Tibial nerve (tissue), 4 donors: Measurements from ENCODE around the gene PPP2R3A. TPM values are rescaled to one million over a fixed set of nuclear protein-coding genes. Genes with fewer than 3 reads are reported as not detected.
"Not testable (repeated sequence)": the region's sequence is repeated elsewhere in the genome, so short reads cannot be mapped to it uniquely, and the experiment has no call there.

ENCODE experiments used
- DNase-seq, 2 donors: peaks; one replicate each; pipeline ENCODE4 v3.0.0-alpha.2; 2019; ENCODE audit warnings: low spot score in 2 of 2
- H3K27ac ChIP-seq, 4 donors: fragments of 200-600 bp; sonication (generic) in 3 of 4; one replicate each; pipeline ENCODE4 v1.5.1; 2017 to 2019; ENCODE audit warnings: mild to moderate bottlenecking in 1 of 4
- H3K27me3 ChIP-seq, 2 donors: fragments of 200-600 bp; sonication (generic) in 1 of 2; one replicate each; pipeline versions ENCODE4 v1.5.1 to v1.6.0; 2017 to 2019
- H3K36me3 ChIP-seq, 3 donors: fragments of 200-600 bp; sonication (generic); one replicate each; pipeline ENCODE4 v1.5.1; 2018 to 2019
- H3K4me1 ChIP-seq, 4 donors: fragments of 200-600 bp; sonication (generic) in 3 of 4; one replicate each; pipeline ENCODE4 v1.5.1; 2017 to 2019
- H3K4me3 ChIP-seq, 4 donors: fragments of 200-600 bp; sonication (generic) in 3 of 4; one replicate each; pipeline ENCODE4 v1.5.1; 2017 to 2019; ENCODE audit warnings: mild to moderate bottlenecking in 1 of 4, moderate library complexity in 1 of 4
- H3K9me3 ChIP-seq, 4 donors: fragments of 200-600 bp; sonication (generic) in 3 of 4; one replicate each; pipeline ENCODE4 v1.5.1; 2017 to 2019
- EP300 ChIP-seq, 2 donors: sonication (generic); formaldehyde crosslinking; IDR thresholded peaks; one replicate each; pipeline ENCODE4 v1.6.1; 2017; ENCODE audit warnings: antibody characterized with exemption in 2 of 2, mild to moderate bottlenecking in 1 of 2
- POLR2A ChIP-seq, 2 donors: fragments of 450-650 bp; IDR thresholded peaks; one replicate each; pipeline ENCODE4 v1.6.1; 2017; ENCODE audit warnings: antibody characterized with exemption in 2 of 2, mild to moderate bottlenecking in 2 of 2, moderate library complexity in 2 of 2
- WGBS, 2 donors: methylation state at CpG; one replicate each; pipeline ENCODE4 v1.1.5; 2018; 5-methylcytosine and 5-hydroxymethylcytosine counted together
- total RNA-seq, 4 donors: library from RNA; depleted of rRNA; stranded (reverse); fragments of >200 nt; gene quantifications; one replicate each; pipeline ENCODE4 v1.1.0, GENCODE V29; 2016
- TF ChIP-seq, protein P1 (sequence below), 5 experiments: fragments of 200-600 bp in 3 of 5; fragments of 450-650 bp in 2 of 5; sonication (generic) in 3 of 5; IDR thresholded peaks; one replicate each; pipeline ENCODE4 v1.5.1; 2016 to 2019; ENCODE audit warnings: antibody characterized with exemption in 5 of 5, mild to moderate bottlenecking in 3 of 5, moderate library complexity in 2 of 5

PPP2R3A gene
- total RNA-seq, 4 donors from 2014 or later, result 12.3 to 18.2 (median 13.4) TPM

DNA sequence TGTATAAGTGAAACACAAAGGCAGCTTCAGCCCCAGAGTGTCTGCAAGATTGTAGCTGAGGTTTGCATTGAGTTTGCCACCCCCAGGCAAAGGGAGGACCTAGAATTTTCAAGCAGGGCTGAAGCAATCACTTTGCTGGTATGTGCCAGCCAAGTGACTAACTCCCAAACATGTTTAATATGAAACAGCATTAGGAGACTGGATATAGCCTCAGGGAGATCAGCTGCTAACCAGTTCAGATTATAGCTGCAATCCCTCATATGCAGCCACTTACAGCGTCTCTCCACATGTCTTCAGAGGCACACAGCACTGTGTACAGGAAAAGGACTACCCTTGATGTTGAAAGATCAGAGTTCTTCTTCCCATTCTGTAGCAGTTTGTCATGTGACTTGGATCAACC is 38.4 kb upstream of the PPP2R3A start:
- no peaks in the 10 kb centered on the region for H3K36me3 ChIP-seq
- H3K4me1 ChIP-seq, result peaks cover 0 to 12% (median 5%) of the 10 kb centered on the region in 4 donors
- H3K27ac ChIP-seq, result no peak overlapping the region
- TF ChIP-seq POLR2A (IDR thresholded peaks at IDR 0.05) (no peak), EP300 (IDR thresholded peaks at IDR 0.05) (no peak)
- no peaks in the 10 kb centered on the region for H3K27me3 ChIP-seq
- H3K4me3 ChIP-seq, result no peak overlapping the region
- no peak for DNase-seq
- H3K9me3 ChIP-seq, result no peaks in the 10 kb centered on the region
- 69 to 85% methylated on average over 1 of the region's 1 CpG for WGBS, 2 donors

DNA sequence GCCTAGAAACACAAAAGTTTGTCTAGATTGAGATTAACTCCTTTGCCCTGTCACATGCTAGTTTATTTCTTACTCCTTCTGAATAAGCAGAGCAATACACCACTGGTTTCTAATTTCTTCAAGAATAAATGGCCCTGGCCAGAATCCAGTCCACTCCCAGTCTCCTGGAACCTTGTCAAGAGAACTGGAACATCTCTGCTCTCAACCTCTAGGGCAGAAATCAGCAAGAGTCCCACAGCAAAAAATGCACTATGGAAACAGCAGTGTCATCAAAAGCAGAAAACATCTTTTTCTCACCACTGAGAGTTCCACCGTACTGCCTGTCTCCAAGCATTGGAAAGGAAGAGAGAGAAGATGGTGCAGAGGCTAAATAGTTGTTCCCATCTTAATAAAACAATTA is 35.9 kb upstream of the PPP2R3A start:
- H3K27me3 ChIP-seq, result no peaks in the 10 kb centered on the region
- H3K27ac ChIP-seq, result no peak overlapping the region
- H3K4me3 ChIP-seq, result no peak overlapping the region
- no peaks in the 10 kb centered on the region for H3K9me3 ChIP-seq
- WGBS, 2 donors, result 32 to 52% methylated on average over 1 of the region's 1 CpG
- DNase-seq, result peak; percentile 30 to 71
- H3K36me3 ChIP-seq, result no peaks in the 10 kb centered on the region
- TF ChIP-seq EP300 (IDR thresholded peaks at IDR 0.05) (no peak), POLR2A (IDR thresholded peaks at IDR 0.05) (no peak)
- TF ChIP-seq, protein P1, sequence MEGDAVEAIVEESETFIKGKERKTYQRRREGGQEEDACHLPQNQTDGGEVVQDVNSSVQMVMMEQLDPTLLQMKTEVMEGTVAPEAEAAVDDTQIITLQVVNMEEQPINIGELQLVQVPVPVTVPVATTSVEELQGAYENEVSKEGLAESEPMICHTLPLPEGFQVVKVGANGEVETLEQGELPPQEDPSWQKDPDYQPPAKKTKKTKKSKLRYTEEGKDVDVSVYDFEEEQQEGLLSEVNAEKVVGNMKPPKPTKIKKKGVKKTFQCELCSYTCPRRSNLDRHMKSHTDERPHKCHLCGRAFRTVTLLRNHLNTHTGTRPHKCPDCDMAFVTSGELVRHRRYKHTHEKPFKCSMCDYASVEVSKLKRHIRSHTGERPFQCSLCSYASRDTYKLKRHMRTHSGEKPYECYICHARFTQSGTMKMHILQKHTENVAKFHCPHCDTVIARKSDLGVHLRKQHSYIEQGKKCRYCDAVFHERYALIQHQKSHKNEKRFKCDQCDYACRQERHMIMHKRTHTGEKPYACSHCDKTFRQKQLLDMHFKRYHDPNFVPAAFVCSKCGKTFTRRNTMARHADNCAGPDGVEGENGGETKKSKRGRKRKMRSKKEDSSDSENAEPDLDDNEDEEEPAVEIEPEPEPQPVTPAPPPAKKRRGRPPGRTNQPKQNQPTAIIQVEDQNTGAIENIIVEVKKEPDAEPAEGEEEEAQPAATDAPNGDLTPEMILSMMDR (IDR thresholded peaks at IDR 0.05), result no peak
- H3K4me1 ChIP-seq, result peaks cover 0 to 12% (median 5%) of the 10 kb centered on the region in 4 donors

DNA sequence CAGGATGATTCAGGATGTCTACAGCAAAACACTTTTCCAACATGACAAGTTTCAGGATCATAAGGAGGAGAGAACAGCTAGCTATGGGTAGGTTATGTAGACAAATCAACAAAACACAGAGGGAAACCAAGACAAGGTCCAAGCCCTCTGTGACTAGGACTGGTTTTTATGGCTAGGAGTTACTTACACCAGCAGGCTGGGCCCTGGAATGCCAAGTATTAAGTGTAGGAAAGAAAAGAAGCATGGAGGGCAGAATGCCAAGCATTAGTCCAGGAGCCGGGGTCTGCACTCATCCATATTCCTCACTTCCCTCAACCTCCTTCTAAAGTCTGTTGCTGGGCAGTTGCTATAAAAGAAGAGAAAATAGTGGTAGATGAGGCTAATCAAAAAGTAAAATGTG is 35.3 kb upstream of the PPP2R3A start:
- no peaks in the 10 kb centered on the region for H3K36me3 ChIP-seq
- WGBS, 2 donors, result 17 to 25% methylated on average over 1 of the region's 1 CpG
- DNase-seq, result no peak
- no peak overlapping the region for H3K27ac ChIP-seq
- H3K4me1 ChIP-seq, result peaks cover 0 to 12% (median 5%) of the 10 kb centered on the region in 4 donors
- TF ChIP-seq POLR2A (IDR thresholded peaks at IDR 0.05) (no peak), EP300 (IDR thresholded peaks at IDR 0.05) (no peak)
- TF ChIP-seq, protein P1 (IDR thresholded peaks at IDR 0.05), result no peak
- no peaks in the 10 kb centered on the region for H3K9me3 ChIP-seq
- H3K4me3 ChIP-seq, result no peak overlapping the region
- H3K27me3 ChIP-seq, result no peaks in the 10 kb centered on the region

DNA sequence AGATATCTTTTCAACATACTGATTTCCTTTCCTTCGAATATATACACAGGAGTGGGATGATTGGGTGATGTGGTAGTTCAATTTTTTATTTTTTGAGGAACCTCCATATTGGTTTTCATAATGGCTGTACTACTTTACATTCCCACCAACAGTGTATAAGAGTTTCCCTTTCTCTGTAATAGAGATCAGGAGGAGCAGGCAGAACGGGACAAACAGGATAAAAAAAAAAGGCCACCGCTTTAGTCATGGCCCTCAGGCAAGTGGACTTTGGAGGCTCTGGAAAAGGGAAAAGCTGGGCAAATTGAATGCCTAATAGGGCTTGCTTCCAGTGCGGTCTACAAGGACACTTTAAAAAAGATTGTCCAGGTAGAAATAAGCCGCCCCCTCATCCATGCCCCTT is 30.4 kb upstream of the PPP2R3A start:
- H3K27ac ChIP-seq, DNase-seq, H3K4me3 ChIP-seq, H3K9me3 ChIP-seq, H3K4me1 ChIP-seq, H3K36me3 ChIP-seq, H3K27me3 ChIP-seq: not testable (repeated sequence)
- 81 to 87% methylated on average over 5 of the region's 5 CpGs for WGBS, 2 donors

DNA sequence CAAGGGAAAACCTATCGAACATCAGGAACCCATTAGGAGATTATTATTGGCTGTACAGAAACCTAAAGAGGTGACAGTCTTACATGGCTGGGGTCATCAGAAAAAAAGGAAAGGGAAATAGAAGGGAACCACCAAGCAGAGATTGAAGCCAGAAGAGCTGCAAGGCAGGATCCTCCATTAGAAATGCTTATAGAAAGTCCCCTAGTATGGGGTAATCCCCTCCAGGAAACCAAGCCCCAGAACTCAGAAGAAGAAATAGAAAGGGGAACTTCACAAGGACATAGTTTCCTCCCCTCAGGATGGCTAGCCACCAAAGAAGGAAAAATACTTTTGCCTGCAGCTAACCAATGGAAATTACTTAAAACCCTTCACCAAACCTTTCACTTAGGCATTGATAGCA is 27.8 kb upstream of the PPP2R3A start:
- not testable (repeated sequence) for H3K4me3 ChIP-seq, H3K4me1 ChIP-seq, DNase-seq, H3K27ac ChIP-seq, H3K36me3 ChIP-seq, H3K27me3 ChIP-seq, H3K9me3 ChIP-seq
- 86 to 89% methylated on average over 1 of the region's 1 CpG for WGBS, 2 donors

DNA sequence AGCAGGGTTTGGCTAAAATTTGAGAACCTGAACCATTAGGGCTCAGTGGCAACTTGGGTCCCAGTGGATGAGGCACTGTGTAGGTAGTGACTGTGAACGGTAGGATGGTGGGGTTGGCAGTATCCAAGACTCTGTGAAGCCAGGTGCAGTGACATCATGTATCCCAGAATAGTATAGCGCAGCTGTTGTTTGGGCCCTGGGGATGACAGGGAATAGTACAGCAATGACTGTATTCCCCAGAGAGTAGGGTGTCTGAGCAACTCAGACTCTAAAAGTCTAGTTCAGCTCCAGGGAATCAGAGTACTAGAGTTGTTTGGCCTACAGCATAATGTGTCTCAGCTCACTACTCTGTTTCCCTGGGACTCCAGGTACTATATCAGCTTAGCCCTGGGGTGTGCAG is 20.7 kb upstream of the PPP2R3A start:
- Histone ChIP-seq H3K36me3 (no peaks in the 10 kb centered on the region), H3K4me1 (no peaks in the 10 kb centered on the region), H3K4me3 (no peak overlapping the region), H3K9me3 (peaks cover 0 to 13% (median 0%) of the 10 kb centered on the region in 4 donors), H3K27me3 (no peaks in the 10 kb centered on the region), H3K27ac (no peak overlapping the region)
- no peak for DNase-seq
- TF ChIP-seq POLR2A (IDR thresholded peaks at IDR 0.05) (no peak), EP300 (IDR thresholded peaks at IDR 0.05) (no peak)
- TF ChIP-seq, protein P1 (IDR thresholded peaks at IDR 0.05), result no peak
- WGBS, 2 donors, result 81% methylated on average over 2 of the region's 2 CpGs

DNA sequence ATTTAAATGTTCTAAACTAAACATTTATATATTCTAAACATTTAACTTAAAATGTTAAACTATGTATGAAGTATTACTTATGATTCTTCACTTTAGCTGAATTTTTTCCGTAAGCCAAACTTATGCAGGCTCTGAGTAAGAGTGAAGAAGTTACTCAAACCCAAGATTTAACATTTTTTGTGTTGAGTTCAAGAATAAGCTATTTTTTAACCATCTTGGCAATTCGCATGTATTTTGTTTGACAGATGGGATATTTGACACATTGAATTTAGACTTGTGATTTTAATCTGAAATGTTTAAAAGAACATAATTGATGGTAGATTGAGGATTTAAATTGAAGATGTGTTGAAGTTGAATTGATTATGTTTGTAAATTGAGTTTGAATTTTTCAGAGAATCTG is 14.6 kb upstream of the PPP2R3A start:
- H3K4me1 ChIP-seq, result no peaks in the 10 kb centered on the region
- no peaks in the 10 kb centered on the region for H3K36me3 ChIP-seq
- 84 to 92% methylated on average over 2 of the region's 2 CpGs for WGBS, 2 donors
- no peak overlapping the region for H3K27ac ChIP-seq
- no peaks in the 10 kb centered on the region for H3K27me3 ChIP-seq
- no peak for DNase-seq
- TF ChIP-seq, protein P1 (IDR thresholded peaks at IDR 0.05), result no peak
- TF ChIP-seq EP300 (IDR thresholded peaks at IDR 0.05) (no peak), POLR2A (IDR thresholded peaks at IDR 0.05) (no peak)
- no peak overlapping the region for H3K4me3 ChIP-seq
- peaks cover 0 to 9% (median 0%) of the 10 kb centered on the region in 4 donors for H3K9me3 ChIP-seq
